SK-N-SH treated with all-trans-retinoic acid at 6 μM for 48 hours (cell line): ENCODE measurements around the gene CASP5.

Experiments used
- ARNTL ChIP-seq: fragments of 450-650 bp; formaldehyde crosslinking; IDR thresholded peaks from 2 replicates; pipeline ENCODE4 v1.5.0; 2020; ENCODE audit warnings: low read depth, mild to moderate bottlenecking, moderate library complexity, borderline replicate concordance
- CREB5 ChIP-seq: fragments of 250-450 bp; sonication (Bioruptor Pico); IDR thresholded peaks from 2 replicates; pipeline ENCODE4 v1.5.1; 2020; ENCODE audit warnings: low read depth, mild to moderate bottlenecking, moderate library complexity
- ESRRG ChIP-seq: fragments of 250-450 bp; sonication (Bioruptor Pico); IDR thresholded peaks from 2 replicates; pipeline ENCODE4 v1.6.1; 2021; ENCODE audit warnings: mild to moderate bottlenecking
- GLIS3 ChIP-seq: fragments of 250-450 bp; sonication (Bioruptor Pico); IDR thresholded peaks from 2 replicates; pipeline ENCODE4 v1.5.0; 2020; ENCODE audit warnings: mild to moderate bottlenecking, moderate library complexity
- ISL1 ChIP-seq: fragments of 250-450 bp; sonication (Bioruptor Pico); IDR thresholded peaks from 2 replicates; pipeline ENCODE4 v2.1.2; 2022; ENCODE audit warnings: mild to moderate bottlenecking, moderate library complexity
- OSR1 ChIP-seq: fragments of 250-450 bp; sonication (Bioruptor Pico); IDR thresholded peaks from 2 replicates; pipeline ENCODE4 v1.8.0; 2022; ENCODE audit warnings: moderate library complexity, mild to moderate bottlenecking, inconsistent platforms
- PATZ1 ChIP-seq: fragments of 250-450 bp; sonication (Bioruptor Pico); IDR thresholded peaks from 2 replicates; pipeline ENCODE4 v1.8.0; 2020; ENCODE audit warnings: mild to moderate bottlenecking, moderate library complexity, borderline replicate concordance
- POU6F1 ChIP-seq: fragments of 250-450 bp; sonication (Bioruptor Pico); IDR thresholded peaks from 2 replicates; pipeline ENCODE4 v1.8.0; 2021; ENCODE audit warnings: low read depth, mild to moderate bottlenecking, moderate library complexity, borderline replicate concordance
- RARB ChIP-seq: fragments of 250-450 bp; sonication (Bioruptor Pico); IDR thresholded peaks from 2 replicates; pipeline ENCODE4 v1.8.0; 2021; ENCODE audit warnings: mild to moderate bottlenecking, moderate library complexity
- SNAI2 ChIP-seq: fragments of 250-450 bp; sonication (Bioruptor Pico); IDR thresholded peaks from 2 replicates; pipeline ENCODE4 v1.5.0; 2020; ENCODE audit warnings: mild to moderate bottlenecking, moderate library complexity
- TOX ChIP-seq: fragments of 250-450 bp; sonication (Bioruptor Pico); IDR thresholded peaks from 2 replicates; pipeline ENCODE4 v1.8.0; 2021; ENCODE audit warnings: mild to moderate bottlenecking, moderate library complexity, borderline replicate concordance
- TSHZ2 ChIP-seq: fragments of 250-450 bp; sonication (Bioruptor Pico); IDR thresholded peaks from 2 replicates; pipeline ENCODE4 v1.5.0; 2020; ENCODE audit warnings: mild to moderate bottlenecking, moderate library complexity
- ZFP3 ChIP-seq: fragments of 250-450 bp; sonication (Bioruptor Pico); IDR thresholded peaks from 2 replicates; pipeline ENCODE4 v1.5.0; 2020; ENCODE audit warnings: mild to moderate bottlenecking, moderate library complexity
- ZFP30 ChIP-seq: fragments of 450-650 bp; formaldehyde crosslinking; IDR thresholded peaks from 2 replicates; pipeline ENCODE4 v1.5.0; 2022; ENCODE audit warnings: mild to moderate bottlenecking, moderate library complexity

- TF ChIP-seq PATZ1 (no peak), ZFP3 (no peak), ARNTL (CRISPR knock-in tag) (no peak), OSR1 (CRISPR knock-in tag) (no peak), TOX (CRISPR knock-in tag) (no peak), ESRRG (CRISPR knock-in tag) (no peak), CREB5 (CRISPR knock-in tag) (no peak), TSHZ2 (CRISPR knock-in tag) (no peak), RARB (CRISPR knock-in tag) (no peak), SNAI2 (CRISPR knock-in tag) (no peak), GLIS3 (CRISPR knock-in tag) (no peak), ZFP30 (no peak), POU6F1 (CRISPR knock-in tag) (no peak), ISL1 (CRISPR knock-in tag) (no peak)
Measured at GRCh38 chr11:104984808-104985207, 38.2 kb downstream of the CASP5 start.
